HG02678 (cell line): ENCODE measurements around the gene CCL17.

Source experiments
- ATAC-seq: cut with Tn5 transposase; IDR thresholded peaks from one replicate; pipeline ENCODE4 v1.9.1; 2021; ENCODE audit warnings: mild to moderate bottlenecking, moderate library complexity; ENCODE audit not compliant: unreplicated experiment

CCL17 gene

DNA sequence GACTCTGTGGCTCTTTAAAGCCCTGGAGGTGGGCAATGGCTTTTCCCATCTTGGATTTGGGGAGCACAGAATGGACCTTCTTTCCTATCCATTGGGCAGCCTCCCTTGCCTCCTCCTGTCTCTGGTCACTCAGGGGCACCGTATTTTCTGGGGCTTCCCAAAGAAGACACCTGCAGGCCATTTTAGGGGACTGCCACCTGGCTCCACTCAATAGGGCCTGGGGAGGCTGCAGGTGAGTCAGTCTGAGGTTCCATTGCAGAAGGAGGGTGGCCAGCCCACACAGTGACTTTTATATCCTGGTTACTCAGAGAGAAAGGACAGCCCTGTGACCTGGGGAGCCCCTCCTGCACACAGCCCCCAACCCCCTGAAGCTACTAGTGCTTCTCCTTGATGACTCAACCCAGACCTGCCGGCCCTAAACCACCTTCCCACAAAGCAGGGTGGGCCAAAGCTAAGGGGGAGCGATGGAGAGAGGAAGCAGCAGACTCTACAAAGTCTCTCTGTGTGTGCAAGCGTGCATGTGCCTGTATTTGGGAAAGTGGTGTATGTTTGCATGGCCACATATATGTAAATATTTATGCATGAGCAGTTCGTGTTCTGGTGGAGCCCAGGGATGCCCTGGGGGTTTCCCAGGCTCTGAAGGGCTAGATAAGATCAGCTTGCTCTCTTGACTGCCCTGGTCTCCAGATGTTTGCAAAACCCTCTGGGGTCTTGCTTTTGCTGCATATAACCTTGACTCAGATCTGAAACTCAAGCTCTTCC lies 27.3 kb upstream of the CCL17 start:
- peak; percentile 72 for ATAC-seq

DNA sequence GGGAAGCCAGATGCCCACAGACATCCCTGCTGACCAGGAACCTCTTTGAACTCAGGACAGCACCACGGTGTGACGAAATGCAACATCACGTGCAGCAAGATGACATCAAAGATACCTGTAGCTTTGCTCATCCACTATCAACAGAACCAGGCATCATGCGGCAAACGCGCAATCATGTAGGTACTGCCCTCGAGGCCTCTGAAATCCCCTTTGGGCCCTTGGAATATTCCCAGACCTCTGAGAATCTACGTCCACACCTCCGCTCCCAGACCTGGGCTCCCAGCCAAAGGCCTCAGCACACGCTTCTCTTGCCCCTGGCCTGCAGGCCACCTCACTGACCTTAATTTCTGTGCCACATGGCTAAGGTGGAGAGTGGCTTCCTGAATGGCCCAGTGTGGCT lies 25.0 kb upstream of the CCL17 start:
- ATAC-seq: no peak

- no peak for ATAC-seq
Observed at GRCh38 chr16:57380671-57381462, 23.7 kb upstream of the CCL17 start.

DNA sequence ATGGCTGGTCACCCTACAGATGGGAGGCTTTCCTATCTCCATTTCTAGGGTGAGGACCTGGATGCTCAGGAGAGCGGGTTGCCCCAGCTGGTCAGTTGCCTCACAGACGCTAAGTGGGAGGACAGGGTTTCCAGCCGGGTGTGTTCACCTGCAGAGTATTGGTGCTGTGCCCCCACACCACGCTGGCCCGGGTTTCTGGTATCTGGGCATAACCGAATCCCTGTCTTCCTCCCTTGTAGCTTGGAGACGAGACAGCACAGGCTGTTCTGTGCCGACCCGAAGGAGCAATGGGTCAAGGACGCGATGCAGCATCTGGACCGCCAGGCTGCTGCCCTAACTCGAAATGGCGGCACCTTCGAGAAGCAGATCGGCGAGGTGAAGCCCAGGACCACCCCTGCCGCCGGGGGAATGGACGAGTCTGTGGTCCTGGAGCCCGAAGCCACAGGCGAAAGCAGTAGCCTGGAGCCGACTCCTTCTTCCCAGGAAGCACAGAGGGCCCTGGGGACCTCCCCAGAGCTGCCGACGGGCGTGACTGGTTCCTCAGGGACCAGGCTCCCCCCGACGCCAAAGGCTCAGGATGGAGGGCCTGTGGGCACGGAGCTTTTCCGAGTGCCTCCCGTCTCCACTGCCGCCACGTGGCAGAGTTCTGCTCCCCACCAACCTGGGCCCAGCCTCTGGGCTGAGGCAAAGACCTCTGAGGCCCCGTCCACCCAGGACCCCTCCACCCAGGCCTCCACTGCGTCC lies 22.6 kb upstream of the CCL17 start:
- ATAC-seq: no peak

DNA sequence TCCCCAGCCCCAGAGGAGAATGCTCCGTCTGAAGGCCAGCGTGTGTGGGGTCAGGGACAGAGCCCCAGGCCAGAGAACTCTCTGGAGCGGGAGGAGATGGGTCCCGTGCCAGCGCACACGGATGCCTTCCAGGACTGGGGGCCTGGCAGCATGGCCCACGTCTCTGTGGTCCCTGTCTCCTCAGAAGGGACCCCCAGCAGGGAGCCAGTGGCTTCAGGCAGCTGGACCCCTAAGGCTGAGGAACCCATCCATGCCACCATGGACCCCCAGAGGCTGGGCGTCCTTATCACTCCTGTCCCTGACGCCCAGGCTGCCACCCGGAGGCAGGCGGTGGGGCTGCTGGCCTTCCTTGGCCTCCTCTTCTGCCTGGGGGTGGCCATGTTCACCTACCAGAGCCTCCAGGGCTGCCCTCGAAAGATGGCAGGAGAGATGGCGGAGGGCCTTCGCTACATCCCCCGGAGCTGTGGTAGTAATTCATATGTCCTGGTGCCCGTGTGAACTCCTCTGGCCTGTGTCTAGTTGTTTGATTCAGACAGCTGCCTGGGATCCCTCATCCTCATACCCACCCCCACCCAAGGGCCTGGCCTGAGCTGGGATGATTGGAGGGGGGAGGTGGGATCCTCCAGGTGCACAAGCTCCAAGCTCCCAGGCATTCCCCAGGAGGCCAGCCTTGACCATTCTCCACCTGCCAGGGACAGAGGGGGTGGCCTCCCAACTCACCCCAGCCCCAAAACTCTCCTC lies 21.9 kb upstream of the CCL17 start:
- ATAC-seq: no peak

DNA sequence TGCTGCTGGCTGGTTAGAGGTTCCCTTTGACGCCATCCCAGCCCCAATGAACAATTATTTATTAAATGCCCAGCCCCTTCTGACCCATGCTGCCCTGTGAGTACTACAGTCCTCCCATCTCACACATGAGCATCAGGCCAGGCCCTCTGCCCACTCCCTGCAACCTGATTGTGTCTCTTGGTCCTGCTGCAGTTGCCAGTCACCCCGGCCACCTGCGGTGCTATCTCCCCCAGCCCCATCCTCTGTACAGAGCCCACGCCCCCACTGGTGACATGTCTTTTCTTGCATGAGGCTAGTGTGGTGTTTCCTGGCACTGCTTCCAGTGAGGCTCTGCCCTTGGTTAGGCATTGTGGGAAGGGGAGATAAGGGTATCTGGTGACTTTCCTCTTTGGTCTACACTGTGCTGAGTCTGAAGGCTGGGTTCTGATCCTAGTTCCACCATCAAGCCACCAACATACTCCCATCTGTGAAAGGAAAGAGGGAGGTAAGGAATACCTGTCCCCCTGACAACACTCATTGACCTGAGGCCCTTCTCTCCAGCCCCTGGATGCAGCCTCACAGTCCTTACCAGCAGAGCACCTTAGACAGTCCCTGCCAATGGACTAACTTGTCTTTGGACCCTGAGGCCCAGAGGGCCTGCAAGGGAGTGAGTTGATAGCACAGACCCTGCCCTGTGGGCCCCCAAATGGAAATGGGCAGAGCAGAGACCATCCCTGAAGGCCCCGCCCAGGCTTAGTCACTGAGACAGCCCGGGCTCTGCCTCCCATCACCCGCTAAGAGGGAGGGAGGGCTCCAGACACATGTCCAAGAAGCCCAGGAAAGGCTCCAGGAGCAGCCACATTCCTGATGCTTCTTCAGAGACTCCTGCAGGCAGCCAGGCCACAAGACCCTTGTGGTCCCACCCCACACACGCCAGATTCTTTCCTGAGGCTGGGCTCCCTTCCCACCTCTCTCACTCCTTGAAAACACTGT lies 21.0 kb upstream of the CCL17 start:
- no peak for ATAC-seq

- no peak for ATAC-seq
Observed at GRCh38 chr16:57384248-57385070, 20.1 kb upstream of the CCL17 start.

GRCh38 chr16:57385083-57385482 lies 19.5 kb upstream of the CCL17 start:
- no peak for ATAC-seq

DNA sequence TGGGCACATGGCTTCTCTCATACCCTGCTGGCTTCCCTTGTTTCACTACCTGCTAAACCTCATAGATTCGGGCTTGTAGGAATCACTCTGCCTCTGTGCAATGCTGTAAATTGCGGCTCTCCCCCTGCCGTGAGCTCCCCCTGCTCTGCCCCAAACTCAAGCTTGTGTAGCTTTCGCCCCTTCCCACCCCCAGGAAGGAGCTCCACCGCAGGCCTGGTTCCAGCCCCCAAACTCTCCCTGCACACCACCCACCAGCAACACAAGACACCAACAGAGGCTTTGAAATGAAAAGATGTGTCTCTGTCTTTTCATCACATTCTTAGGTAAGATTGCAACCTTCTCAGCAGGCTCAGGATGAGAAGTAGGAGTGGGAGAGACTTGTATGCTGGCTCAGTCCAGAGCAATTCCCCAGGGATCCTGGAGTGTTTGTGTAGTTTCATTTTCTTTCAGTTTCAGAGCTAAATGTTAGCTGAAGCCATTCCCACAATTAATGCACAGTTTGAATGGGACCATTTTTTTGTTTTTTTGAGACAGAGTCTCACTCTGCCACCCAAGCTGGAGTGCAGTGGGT lies 18.1 kb upstream of the CCL17 start:
- no peak for ATAC-seq

DNA sequence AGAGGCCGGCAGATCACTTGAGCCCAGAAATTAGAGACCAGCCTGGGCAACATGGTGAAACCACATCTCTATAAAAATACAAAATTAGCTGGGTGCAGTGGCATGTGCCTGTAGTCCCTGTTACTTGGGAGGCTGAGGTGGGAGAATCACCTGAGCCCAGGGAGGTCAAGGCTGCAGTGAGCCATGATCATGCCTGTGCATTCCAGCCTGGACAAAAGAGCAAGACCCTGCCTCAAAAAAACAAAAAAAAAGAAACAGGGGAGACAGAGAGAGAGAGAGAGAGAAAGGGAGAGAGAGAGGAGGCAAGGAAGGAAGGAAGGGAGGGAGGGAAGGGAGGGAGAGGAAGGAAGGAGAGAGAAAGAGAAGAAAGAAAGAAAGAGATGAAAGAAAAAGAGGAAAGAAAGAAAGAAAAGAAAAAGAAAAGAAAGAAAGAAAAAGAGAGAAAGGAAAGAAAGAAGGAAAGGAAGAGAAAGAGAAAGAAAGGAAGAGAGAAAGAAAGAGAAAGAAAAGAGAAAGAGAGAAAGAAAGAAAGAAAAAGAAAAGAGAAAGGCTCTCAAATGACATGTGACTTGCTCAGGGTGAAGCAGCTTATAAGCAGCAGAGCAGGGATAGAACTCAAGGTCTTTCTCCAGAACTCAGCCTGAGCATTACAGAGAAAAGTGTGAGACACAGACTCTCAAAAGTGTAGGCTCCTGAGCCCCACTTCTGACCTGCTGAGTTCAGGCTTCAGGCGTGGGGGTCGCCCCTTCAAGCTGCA lies 16.8 kb upstream of the CCL17 start:
- no peak for ATAC-seq

GRCh38 chr16:57388359-57389086 lies 16.0 kb upstream of the CCL17 start:
- ATAC-seq: no peak

- ATAC-seq: no peak
Observed at GRCh38 chr16:57389087-57389468, 15.5 kb upstream of the CCL17 start.

DNA sequence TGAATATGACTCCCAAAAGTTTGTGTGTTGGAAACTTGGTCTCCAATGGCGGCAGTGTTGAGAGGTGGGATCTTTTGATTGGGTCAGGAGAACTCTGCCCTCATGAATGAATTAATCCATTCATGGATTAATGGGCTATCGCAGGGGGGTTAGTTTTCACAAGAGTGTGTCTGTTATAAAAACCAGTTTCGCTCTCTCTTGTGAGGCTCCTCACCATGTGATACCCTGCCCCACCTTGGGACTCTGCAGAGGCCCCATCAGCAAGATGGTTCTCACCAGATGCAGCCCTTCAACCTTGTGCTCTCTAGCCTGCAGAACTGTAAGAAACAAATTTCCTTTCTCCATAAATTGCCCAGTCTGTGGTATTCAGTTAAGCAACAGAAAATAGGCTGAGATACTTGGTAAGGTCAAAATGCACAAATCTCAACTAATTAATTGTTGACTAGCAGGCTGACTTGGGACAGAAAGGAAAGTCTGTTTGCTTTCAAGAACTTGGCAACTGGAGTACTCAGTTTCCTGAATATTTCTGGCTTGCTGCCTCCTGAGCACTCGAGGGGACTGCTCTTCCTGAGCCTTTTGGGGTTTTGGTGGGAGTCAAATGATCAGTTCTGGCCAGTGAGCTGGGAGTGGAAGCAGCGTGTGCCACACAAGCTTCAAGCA lies 13.8 kb upstream of the CCL17 start:
- no peak for ATAC-seq

- ATAC-seq: no peak
Observed at GRCh38 chr16:57391300-57391699, 13.3 kb upstream of the CCL17 start.

GRCh38 chr16:57391708-57392107 lies 12.9 kb upstream of the CCL17 start:
- no peak for ATAC-seq

- no peak for ATAC-seq
Observed at GRCh38 chr16:57392694-57393093, 11.9 kb upstream of the CCL17 start.

DNA sequence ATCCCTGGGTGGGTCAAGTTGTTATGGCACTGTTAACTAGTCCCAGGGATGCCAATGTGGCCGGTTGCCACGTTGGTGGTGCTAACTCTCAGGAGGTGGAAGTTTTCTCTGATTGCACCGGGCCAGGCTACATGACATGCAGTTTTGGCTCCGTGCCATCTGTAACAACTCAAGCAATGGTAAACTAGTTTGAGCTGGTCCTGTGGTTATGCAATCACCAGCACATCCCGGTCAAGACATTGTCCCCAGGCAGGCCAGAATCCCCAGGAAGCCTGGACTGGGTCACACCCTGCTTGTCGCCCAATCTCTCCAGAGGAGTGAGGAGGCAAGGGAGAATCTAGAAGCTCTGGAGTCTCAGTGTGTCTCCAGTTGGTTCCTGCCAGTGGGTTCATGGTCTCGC lies 10.1 kb upstream of the CCL17 start:
- no peak for ATAC-seq
